C4-2B (cell line): ENCODE measurements around the gene DNAH8.

Experiments
- H3K27ac ChIP-seq: fragments of 450-650 bp; 2 replicates; pipeline ENCODE4 v1.5.1; 2017
- ZFX ChIP-seq: fragments of 450-650 bp; IDR thresholded peaks from 2 replicates; pipeline ENCODE4 v1.6.1; 2017
- TF ChIP-seq, protein P1 (sequence below): fragments of 450-650 bp; conservative IDR thresholded peaks from 2 replicates; pipeline ENCODE4 v1.5.1; 2017; ENCODE audit warnings: mild to moderate bottlenecking

Gene DNAH8

DNA sequence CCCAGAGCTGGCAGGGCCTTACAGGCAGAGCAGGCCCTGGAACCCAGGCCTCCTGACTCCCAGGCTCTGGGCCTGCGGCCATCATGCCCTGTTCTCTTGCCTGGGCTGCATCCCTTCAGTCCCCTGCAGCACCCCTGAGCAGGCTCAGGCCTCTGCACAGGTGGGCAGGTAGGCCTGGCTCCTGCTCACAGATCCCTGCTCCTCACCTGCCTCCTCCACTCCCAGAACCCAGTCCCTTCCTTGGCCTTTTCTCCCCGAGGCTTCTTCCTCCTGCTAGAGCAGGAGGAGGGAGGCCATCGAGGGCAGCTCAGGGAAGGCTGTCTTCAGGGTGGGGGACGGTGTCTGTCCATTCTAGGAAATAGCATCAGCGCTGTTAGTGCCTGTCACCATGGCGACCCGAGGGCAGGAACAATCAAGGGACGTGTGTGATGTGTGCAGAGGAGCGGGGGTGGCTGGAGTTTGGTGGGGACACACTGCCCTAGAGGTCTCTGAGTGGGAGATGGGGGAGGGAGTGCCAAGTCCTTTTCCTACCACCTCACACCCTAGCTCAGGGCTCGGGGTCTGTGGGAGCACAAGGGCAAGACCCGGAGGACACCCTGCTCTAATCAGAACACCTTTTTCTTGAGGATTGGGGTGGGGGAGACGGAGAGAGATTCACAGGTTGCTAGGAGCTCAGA lies 360.0 kb downstream of the DNAH8 start:
- TF ChIP-seq ZFX: no peak
- TF ChIP-seq, protein P1, sequence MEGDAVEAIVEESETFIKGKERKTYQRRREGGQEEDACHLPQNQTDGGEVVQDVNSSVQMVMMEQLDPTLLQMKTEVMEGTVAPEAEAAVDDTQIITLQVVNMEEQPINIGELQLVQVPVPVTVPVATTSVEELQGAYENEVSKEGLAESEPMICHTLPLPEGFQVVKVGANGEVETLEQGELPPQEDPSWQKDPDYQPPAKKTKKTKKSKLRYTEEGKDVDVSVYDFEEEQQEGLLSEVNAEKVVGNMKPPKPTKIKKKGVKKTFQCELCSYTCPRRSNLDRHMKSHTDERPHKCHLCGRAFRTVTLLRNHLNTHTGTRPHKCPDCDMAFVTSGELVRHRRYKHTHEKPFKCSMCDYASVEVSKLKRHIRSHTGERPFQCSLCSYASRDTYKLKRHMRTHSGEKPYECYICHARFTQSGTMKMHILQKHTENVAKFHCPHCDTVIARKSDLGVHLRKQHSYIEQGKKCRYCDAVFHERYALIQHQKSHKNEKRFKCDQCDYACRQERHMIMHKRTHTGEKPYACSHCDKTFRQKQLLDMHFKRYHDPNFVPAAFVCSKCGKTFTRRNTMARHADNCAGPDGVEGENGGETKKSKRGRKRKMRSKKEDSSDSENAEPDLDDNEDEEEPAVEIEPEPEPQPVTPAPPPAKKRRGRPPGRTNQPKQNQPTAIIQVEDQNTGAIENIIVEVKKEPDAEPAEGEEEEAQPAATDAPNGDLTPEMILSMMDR: no peak

DNA sequence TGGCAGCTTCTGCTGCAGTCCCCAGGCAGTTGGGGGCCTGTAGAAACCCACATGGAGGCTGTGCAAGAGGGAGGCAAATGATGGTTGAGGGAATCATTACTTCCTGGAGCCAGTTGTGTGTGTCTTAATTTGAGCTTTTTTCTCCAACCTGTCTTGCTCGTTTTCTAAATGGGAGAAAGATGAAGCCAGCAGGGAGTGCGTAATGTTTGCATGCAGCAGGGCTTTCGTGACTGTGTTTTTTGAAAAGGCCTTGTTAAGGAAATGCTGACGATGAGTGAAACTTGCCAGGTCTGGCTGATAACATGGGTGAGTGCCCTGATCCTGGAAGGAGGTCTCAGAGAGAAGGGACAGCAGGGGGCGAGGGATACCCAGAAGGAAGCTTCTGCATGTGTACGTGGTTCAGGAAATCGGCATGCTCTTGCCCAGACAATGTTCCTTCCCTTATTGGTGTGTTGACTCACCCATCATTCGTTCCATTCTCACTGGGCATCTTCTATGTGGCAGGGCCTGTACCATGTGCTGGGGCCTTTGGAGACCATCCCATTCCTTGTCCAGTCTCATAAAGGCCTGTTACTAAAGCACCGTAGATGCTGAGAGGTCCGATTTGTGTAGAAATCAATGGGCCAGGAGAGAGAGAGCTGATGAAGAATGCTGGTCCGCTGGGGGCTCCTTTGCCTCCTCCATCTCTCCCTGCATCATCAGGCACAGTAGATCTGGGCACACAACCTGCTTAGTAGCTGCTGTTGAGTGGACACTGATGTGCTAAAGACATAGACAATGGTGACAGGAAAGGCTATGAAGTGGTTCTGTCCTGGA lies 360.9 kb downstream of the DNAH8 start:
- no peak for TF ChIP-seq ZFX
- TF ChIP-seq, protein P1: no peak
- no peak overlapping the region for H3K27ac ChIP-seq

More for the DNA sequence above, 360.0 kb downstream of the DNAH8 start:
- H3K27ac ChIP-seq: no peak overlapping the region

DNA sequence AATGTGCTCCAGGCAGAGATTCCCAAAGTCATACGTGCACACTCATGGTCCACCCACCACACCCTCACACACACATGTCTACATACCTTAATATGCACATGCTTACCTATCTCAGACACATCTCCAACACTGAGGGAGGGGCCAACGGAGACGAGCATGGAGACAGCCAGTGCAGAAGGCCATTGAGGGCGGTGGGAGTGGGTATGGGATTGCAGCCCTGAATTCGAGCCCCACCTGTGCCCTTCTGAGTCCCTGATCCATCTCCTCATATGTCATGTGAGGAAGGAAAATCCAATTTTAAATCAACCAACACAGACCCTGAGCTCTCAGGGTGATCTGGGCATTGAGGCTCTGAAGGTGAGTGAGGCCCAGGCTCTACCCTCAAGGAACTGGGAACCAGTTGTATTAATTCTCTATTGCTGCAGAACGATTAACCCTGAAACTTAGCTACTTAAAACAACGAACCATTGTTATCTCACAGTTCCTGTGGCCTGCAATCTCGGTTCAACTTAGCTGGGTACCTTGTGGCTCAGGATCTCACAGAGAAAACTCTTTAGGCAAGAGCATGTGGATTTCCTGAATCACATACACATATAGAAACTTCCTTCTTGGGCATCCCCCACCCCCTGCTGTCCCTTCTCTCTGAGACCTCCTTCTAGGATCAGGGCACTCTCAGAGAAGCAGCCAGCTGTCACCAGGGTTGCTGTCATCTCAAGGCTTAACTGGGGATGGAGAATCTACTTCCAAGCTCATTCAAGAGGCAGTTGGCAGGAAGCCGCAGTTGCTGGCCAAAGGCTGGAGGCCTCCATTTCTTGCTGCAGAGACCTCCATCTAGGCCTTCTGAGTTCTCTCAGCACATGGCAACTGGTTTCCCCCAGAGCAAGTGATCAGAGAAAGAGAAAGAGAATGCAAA lies 361.8 kb downstream of the DNAH8 start:
- H3K27ac ChIP-seq: no peak overlapping the region
- TF ChIP-seq ZFX: no peak
- TF ChIP-seq, protein P1: no peak

DNA sequence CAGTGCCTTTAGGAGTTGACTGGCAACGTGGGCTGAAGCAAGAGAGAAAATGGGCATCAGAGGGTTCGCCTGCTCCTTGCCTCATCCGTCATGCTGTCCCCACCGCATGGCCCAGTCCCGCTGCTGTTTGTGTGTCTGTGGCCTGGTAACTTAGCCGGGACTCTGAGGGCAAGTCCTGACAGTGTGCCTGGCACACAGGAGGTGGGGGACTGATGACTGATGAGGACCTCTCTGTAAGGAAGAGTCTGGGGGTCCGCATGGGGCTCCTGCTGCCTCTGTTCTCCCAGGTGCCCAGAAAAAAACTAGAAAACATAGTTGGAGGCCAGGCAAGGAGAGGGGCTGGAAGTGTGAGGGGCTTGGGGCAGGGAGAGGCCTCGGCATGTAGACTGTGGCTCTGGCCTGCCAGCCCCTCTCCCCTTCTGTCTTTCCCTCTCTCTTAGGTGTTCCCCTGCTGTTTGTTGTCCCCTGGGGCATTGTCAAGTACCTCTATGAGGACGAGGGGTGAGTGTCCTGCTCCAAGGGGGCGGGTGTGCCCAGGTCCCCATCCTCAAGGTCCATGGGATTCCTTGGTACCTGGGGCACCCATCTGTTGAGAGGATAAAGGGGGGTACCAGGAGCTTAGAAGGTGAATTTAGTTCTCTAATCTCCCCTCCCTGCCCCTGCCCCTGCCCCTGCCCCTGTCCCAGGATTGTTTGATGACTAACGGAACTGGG lies 362.9 kb downstream of the DNAH8 start:
- H3K27ac ChIP-seq: no peak overlapping the region
- TF ChIP-seq, protein P1: no peak
- no peak for TF ChIP-seq ZFX

DNA sequence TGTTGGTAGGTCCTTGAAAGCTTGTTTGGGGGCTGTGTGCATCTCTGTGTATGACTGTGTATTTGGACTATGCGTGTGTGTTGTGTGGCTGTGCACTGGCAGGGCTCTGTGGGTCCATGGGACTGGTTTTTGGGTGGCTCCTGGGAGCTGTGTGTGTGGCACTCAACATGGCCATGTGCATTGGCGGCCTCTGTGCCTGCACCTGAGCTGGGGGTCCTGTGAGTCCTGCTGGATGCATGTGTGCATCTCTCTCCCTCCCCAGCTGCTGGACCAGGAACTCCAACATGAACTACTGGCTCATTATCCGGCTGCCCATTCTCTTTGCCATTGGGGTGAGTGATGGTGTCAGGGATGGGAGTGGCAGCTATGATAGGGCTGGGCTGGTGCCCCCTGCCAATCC lies 363.6 kb downstream of the DNAH8 start:
- H3K27ac ChIP-seq: no peak overlapping the region
- TF ChIP-seq, protein P1: no peak
- TF ChIP-seq ZFX: no peak

DNA sequence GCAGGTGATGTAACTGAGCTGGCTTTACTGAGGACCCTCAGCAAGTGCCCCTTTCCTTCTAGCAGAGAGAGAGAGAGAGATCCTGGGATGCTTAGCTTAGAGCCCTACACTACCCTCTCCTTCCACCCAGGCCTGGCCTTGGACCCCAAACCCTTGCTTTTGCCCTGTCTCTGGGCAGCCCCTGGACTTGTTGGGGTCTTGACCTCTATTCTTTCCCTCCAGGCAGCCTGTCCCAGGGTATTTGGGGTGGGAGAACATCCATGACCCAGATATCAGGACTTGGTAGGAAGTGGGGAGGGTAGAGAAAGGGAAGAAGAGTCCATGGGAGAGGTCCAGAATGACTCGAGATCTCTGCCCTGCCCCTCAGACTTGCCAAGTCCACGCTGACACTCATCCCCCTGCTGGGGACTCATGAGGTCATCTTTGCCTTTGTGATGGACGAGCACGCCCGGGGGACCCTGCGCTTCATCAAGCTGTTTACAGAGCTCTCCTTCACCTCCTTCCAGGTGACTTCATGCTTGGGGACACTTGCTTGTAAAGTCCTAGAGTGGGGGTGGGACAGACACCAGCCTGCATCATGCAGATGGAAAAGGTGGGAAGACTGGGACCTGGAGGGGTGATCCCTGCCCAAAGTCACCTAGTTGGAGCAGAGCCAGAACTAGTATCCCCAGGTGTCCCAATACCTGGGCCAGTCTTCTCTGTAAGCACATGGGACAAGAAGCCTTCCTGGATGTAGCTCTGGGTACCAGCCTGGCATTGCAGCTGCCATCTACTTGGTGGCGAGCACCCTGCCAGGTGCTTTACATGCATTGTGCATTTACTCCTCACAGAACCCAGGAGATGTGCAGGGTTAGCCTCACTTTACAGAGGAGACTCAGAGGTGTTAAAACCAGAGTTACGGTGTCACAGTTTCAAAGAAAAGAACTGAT lies 364.4 kb downstream of the DNAH8 start:
- H3K27ac ChIP-seq: no peak overlapping the region
- TF ChIP-seq, protein P1: no peak
- TF ChIP-seq ZFX: no peak
